HFFc6 (cell line): Measurements from ENCODE around the gene GOLGA3. TPM values are rescaled to one million over a fixed set of nuclear protein-coding genes. Genes with fewer than 3 reads are reported as not detected.
A peak's percentile ranks its signal among the peaks of the same experiment; 100 is the strongest.

ENCODE experiments used
- DNase-seq: peaks from one replicate; pipeline ENCODE4 v3.0.0-alpha.2; 2018
- H3K27ac Mint-ChIP-seq: 2 replicates; pipeline ENCODE4 v1.8.0; 2020; ENCODE audit warnings: mild to moderate bottlenecking, mixed read lengths
- H3K27me3 Mint-ChIP-seq: 2 replicates; pipeline ENCODE4 v1.8.0; 2021; ENCODE audit warnings: mild to moderate bottlenecking, moderate library complexity, mixed read lengths; ENCODE audit not compliant: insufficient read depth
- H3K36me3 Mint-ChIP-seq: 2 replicates; pipeline ENCODE4 v1.8.0; 2021; ENCODE audit warnings: low read depth, mixed read lengths
- H3K4me1 Mint-ChIP-seq: 2 replicates; pipeline ENCODE4 v1.8.0; 2020; ENCODE audit warnings: low read depth, mixed read lengths
- H3K4me3 Mint-ChIP-seq: 2 replicates; pipeline ENCODE4 v1.8.0; 2020; ENCODE audit warnings: mild to moderate bottlenecking, moderate library complexity, mixed read lengths
- H3K9me3 Mint-ChIP-seq: 2 replicates; pipeline ENCODE4 v1.8.0; 2020; ENCODE audit warnings: mild to moderate bottlenecking, mixed read lengths
- total RNA-seq, 6 experiments: library from RNA; stranded (reverse); fragmentation: NEBNext Ultra II Directional; extraction: Animal tissue kit (Norgen Biotek cat#: 25700); gene quantifications; 2 replicates in 1 of 6; 3 replicates in 5 of 6; pipeline ENCODE4 v1.2.3, GENCODE V29; 2021
- TF ChIP-seq, protein P1 (sequence below): fragments of 200-600 bp; sonication (generic); IDR thresholded peaks from 2 replicates; pipeline ENCODE4 v1.5.0; 2021; ENCODE audit warnings: antibody characterized with exemption, mild to moderate bottlenecking

Gene GOLGA3
- total RNA-seq, 6 experiments from 2014 or later: 108 to 121 (median 115) TPM

DNA sequence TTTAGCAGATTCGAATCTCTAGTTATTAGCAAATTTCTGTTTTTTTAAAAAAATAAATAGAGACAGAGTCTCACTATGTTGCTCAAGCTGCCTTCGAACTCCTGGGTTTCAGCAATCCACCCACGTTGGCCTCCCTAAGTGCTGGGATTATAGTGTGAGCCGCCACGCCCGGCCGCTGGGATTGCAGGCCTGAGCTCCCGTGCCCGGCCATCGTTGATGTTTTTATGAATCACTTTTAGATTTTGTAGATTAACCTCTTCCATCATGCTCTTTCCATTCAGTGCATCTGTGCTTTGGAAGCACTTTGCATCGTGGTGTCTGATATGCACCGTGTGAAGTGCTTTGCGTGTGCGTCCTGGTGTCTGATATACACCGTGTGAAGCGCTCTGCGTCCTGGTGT is 97.1 kb downstream of the GOLGA3 start:
- Mint-ChIP-seq H3K9me3 (no peaks in the 10 kb centered on the region), H3K4me1 (peaks cover 6% of the 10 kb centered on the region; the same call in 1 of the 2 replicates), H3K4me3 (no peak overlapping the region), H3K27ac (peak overlapping the region; percentile 20; the same call in 1 of the 2 replicates), H3K27me3 (peaks cover 5% of the 10 kb centered on the region), H3K36me3 (peaks cover 71% of the 10 kb centered on the region)
- TF ChIP-seq, protein P1, sequence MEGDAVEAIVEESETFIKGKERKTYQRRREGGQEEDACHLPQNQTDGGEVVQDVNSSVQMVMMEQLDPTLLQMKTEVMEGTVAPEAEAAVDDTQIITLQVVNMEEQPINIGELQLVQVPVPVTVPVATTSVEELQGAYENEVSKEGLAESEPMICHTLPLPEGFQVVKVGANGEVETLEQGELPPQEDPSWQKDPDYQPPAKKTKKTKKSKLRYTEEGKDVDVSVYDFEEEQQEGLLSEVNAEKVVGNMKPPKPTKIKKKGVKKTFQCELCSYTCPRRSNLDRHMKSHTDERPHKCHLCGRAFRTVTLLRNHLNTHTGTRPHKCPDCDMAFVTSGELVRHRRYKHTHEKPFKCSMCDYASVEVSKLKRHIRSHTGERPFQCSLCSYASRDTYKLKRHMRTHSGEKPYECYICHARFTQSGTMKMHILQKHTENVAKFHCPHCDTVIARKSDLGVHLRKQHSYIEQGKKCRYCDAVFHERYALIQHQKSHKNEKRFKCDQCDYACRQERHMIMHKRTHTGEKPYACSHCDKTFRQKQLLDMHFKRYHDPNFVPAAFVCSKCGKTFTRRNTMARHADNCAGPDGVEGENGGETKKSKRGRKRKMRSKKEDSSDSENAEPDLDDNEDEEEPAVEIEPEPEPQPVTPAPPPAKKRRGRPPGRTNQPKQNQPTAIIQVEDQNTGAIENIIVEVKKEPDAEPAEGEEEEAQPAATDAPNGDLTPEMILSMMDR: no peak
- no peak for DNase-seq

DNA sequence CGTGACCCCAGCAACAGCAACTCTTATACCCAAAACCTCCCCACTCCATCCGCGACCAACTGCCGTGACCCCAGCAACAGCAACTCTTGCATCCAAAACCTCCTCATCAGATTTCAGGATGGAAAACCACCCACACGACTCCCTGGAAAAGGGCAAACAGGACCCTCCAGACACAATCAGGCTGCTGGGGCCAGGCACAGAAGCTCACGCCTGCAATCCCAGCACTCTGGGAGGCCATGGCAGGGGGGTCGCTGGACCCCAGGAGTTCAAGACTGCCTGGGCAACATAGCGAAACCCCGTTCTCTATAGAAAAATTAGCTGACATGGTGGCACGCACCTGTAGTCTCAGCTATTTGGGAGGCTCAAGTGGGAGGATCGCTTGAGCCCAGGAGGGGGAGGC is 98.3 kb downstream of the GOLGA3 start:
- no peak for DNase-seq
- no peak overlapping the region for H3K27ac Mint-ChIP-seq
- H3K4me3 Mint-ChIP-seq: no peak overlapping the region
- H3K4me1 Mint-ChIP-seq: peaks cover 6% of the 10 kb centered on the region; the same call in 1 of the 2 replicates
- H3K27me3 Mint-ChIP-seq: peaks cover 7% of the 10 kb centered on the region
- H3K9me3 Mint-ChIP-seq: no peaks in the 10 kb centered on the region
- H3K36me3 Mint-ChIP-seq: peaks cover 78% of the 10 kb centered on the region
- TF ChIP-seq, protein P1: no peak

DNA sequence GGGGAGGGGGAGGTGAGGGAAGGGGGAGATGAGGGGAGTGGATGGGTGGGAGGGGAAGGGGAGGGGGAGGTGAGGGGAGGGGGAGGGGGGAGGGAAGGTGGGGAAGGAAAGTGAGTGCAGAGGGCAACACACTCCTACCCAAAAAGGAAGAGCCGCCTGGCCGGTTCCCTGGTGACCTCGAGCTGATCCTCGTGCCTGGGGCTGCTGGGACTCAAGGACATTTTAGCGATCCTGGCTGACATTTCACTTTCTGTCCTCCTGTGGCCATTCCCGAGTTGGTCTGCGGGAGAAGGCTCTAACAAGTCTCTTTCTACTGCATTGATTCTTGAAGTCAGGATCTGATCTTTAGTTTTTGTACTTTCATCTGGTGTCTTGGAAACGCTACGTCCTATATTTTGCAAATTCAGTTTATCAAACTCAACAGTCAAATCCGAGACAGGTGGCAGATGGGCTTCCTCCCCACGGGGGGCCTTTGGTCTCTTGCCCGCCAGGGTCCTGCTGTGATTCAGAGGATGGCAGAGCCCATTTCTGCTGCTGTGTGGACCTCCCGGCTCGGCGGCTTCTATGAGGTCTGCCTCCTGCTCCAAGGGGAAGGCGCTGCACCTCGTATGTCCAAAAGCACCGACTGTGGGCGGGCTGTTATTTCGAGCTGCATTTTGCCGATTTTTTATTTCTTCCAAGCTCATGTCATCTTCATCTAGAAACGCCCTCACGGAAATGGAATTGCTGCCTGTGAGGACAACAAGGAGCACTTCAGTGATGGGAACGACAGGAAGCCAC is 98.9 kb downstream of the GOLGA3 start:
- Mint-ChIP-seq H3K36me3 (peaks cover 80% of the 10 kb centered on the region), H3K27me3 (peaks cover 7% of the 10 kb centered on the region)
- DNase-seq: peak; percentile 38

DNA sequence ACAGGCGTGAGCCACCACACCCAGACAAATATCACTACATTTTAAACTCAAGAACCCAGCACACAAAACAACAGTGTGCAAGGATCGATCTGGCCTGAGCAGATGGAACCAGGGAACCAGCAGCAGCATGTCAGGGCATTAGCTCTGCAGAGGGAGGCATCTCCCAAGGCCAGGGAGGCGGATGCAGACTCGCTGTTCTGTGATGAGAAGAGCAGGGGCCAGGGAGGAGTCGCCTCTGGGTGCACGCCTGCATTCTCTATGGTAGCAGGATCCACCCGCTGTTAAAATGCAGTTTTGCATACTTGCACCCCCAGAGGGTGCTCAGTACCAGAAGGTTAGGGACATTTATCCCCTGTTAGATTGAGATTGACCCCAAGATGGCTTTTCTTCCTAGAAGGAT is 100.2 kb downstream of the GOLGA3 start:
- H3K27ac Mint-ChIP-seq: peak overlapping the region; percentile 21; the same call in 1 of the 2 replicates
- peaks cover 78% of the 10 kb centered on the region for H3K36me3 Mint-ChIP-seq

More for the DNA sequence above, 98.9 kb downstream of the GOLGA3 start:
- no peaks in the 10 kb centered on the region for H3K9me3 Mint-ChIP-seq
- H3K4me3 Mint-ChIP-seq: no peak overlapping the region; the same call in 1 of the 2 replicates
- H3K27ac Mint-ChIP-seq: peak overlapping the region; percentile 41; the same call in 1 of the 2 replicates
- peaks cover 6% of the 10 kb centered on the region; the same call in 1 of the 2 replicates for H3K4me1 Mint-ChIP-seq
- TF ChIP-seq, protein P1: no peak

DNA sequence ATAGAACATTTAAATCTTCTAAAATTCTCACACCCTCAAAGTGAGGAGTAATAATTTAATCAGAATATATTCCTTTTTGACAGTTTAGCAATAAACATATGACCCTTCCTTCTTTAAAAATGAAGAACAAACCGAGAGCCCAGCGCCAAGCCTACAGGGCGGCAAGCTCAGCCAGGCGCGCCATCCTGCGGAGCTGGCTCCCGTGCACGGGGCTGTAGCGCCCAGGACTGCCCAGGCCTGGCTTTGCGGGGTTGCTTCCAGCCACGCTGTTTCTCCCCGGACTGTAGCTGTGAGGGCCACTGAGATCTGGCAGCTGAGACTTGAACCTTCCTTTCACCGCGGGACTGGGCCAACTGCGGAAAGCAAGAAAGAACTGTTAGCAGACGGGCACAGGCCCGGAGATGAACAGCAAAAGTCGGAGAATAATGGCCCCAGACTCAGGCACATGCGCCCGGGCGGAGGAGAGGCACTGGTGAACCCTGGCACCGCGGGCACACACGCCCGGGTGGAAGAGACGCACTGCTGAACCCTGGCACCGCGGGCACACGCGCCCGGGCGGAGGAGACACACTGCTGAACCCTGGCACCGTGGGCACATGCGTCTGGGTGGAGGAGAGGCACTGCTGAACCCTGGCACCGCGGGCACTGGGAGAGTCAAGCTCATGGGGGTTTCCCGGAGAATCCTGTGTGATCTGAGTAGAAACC is 101.4 kb downstream of the GOLGA3 start:
- H3K36me3 Mint-ChIP-seq: peaks cover 69% of the 10 kb centered on the region

More for the DNA sequence above, 100.2 kb downstream of the GOLGA3 start:
- no peak for DNase-seq
- peaks cover 17% of the 10 kb centered on the region for H3K4me1 Mint-ChIP-seq
- H3K4me3 Mint-ChIP-seq: no peak overlapping the region
- TF ChIP-seq, protein P1: no peak
- H3K27me3 Mint-ChIP-seq: peaks cover 7% of the 10 kb centered on the region
- no peaks in the 10 kb centered on the region for H3K9me3 Mint-ChIP-seq

More for the DNA sequence above, 101.4 kb downstream of the GOLGA3 start:
- Mint-ChIP-seq H3K4me1 (peaks cover 21% of the 10 kb centered on the region), H3K4me3 (no peak overlapping the region), H3K27ac (no peak overlapping the region), H3K27me3 (peaks cover 6% of the 10 kb centered on the region), H3K9me3 (no peaks in the 10 kb centered on the region)
- TF ChIP-seq, protein P1: no peak
- DNase-seq: no peak
